H9 (cell line): ENCODE data around the gene ALG14. TPM values are rescaled to one million over a fixed set of nuclear protein-coding genes. Genes with fewer than 3 reads are reported as not detected.

Experiments
- DNase-seq: peaks from one replicate; pipeline ENCODE4 v3.0.0-alpha.2; 2017
- H2AFZ ChIP-seq: one replicate; pipeline ENCODE4 v1.6.1; 2013; ENCODE audit warnings: mild to moderate bottlenecking, low read length, control low read depth, moderate library complexity
- H2AK5ac ChIP-seq: 2 replicates; pipeline ENCODE4 v1.6.1; 2013; ENCODE audit warnings: low read length, control low read depth, mixed read lengths; ENCODE audit not compliant: insufficient read length
- H2BK120ac ChIP-seq: one replicate; pipeline ENCODE4 v1.6.1; 2013; ENCODE audit warnings: low read depth, mild to moderate bottlenecking, low read length, control low read depth, inconsistent platforms; ENCODE audit not compliant: poor library complexity, severe bottlenecking
- H2BK12ac ChIP-seq: 2 replicates; pipeline ENCODE4 v1.6.1; 2013; ENCODE audit warnings: low read length, control low read depth, mixed read lengths, low read depth; ENCODE audit not compliant: insufficient read length
- H2BK15ac ChIP-seq: 2 replicates; pipeline ENCODE4 v1.6.1; 2013; ENCODE audit warnings: low read depth, low read length, control low read depth
- H2BK20ac ChIP-seq: one replicate; pipeline ENCODE4 v1.6.1; 2013; ENCODE audit warnings: low read depth, mild to moderate bottlenecking, low read length, control low read depth, inconsistent platforms; ENCODE audit not compliant: poor library complexity, severe bottlenecking
- H2BK5ac ChIP-seq: 2 replicates; pipeline ENCODE4 v1.6.1; 2013; ENCODE audit warnings: low read length, control low read depth, mixed read lengths; ENCODE audit not compliant: insufficient read length
- H3K14ac ChIP-seq: 2 replicates; pipeline ENCODE4 v1.6.1; 2013; ENCODE audit warnings: low read length, control low read depth; ENCODE audit not compliant: insufficient read depth
- H3K18ac ChIP-seq: 2 replicates; pipeline ENCODE4 v1.6.1; 2013; ENCODE audit warnings: low read depth, mild to moderate bottlenecking, mixed read lengths, low read length, control low read depth; ENCODE audit not compliant: insufficient read length
- H3K23ac ChIP-seq: 2 replicates; pipeline ENCODE4 v1.6.1; 2013; ENCODE audit warnings: low read length, control low read depth, mixed read lengths, low read depth; ENCODE audit not compliant: insufficient read length
- H3K23me2 ChIP-seq: 2 replicates; pipeline ENCODE4 v1.6.1; 2013; ENCODE audit warnings: low read depth, mild to moderate bottlenecking, mixed read lengths, low read length, control low read depth; ENCODE audit not compliant: insufficient read length, poor library complexity, severe bottlenecking
- H3K27ac ChIP-seq: 2 replicates; pipeline ENCODE4 v1.5.1; 2013; ENCODE audit warnings: low read length, control low read depth, mixed read lengths, low read depth; ENCODE audit not compliant: insufficient read length
- H3K27me3 ChIP-seq: 2 replicates; pipeline ENCODE4 v1.6.1; 2013; ENCODE audit warnings: low read length, control low read depth, inconsistent platforms; ENCODE audit not compliant: insufficient read depth
- H3K4ac ChIP-seq: 2 replicates; pipeline ENCODE4 v1.6.1; 2013; ENCODE audit warnings: low read depth, mild to moderate bottlenecking, control low read depth, inconsistent platforms, low read length, moderate library complexity
- H3K4me1 ChIP-seq: 2 replicates; pipeline ENCODE4 v1.6.1; 2013; ENCODE audit warnings: low read length, control low read depth, inconsistent platforms; ENCODE audit not compliant: insufficient read depth
- H3K4me2 ChIP-seq: 2 replicates; pipeline ENCODE4 v1.6.1; 2013; ENCODE audit warnings: low read length, control low read depth, mixed read lengths; ENCODE audit not compliant: insufficient read length, insufficient read depth
- H3K56ac ChIP-seq: 2 replicates; pipeline ENCODE4 v1.6.1; 2013; ENCODE audit warnings: low read depth, mild to moderate bottlenecking, mixed read lengths, low read length, control low read depth; ENCODE audit not compliant: insufficient read length
- H3K79me1 ChIP-seq: 2 replicates; pipeline ENCODE4 v1.6.1; 2013; ENCODE audit warnings: low read depth, mild to moderate bottlenecking, moderate library complexity, low read length, control low read depth, inconsistent platforms; ENCODE audit not compliant: insufficient read depth, poor library complexity, severe bottlenecking
- H3K79me2 ChIP-seq: 2 replicates; pipeline ENCODE4 v1.6.1; 2013; ENCODE audit warnings: low read length, control low read depth, inconsistent platforms; ENCODE audit not compliant: insufficient read depth
- H3K9ac ChIP-seq: 2 replicates; pipeline ENCODE4 v1.6.1; 2013; ENCODE audit warnings: low read length, control low read depth, mixed read lengths; ENCODE audit not compliant: insufficient read length; ENCODE audit errors: extremely low read depth
- H3K9me3 ChIP-seq: one replicate; pipeline ENCODE4 v1.6.1; 2013; ENCODE audit warnings: low read depth, low read length, inconsistent platforms; ENCODE audit not compliant: control insufficient read depth
- H3T11ph ChIP-seq: one replicate; pipeline ENCODE4 v1.6.1; 2013; ENCODE audit warnings: mild to moderate bottlenecking, low read length, control low read depth, inconsistent platforms
- H4K20me1 ChIP-seq: one replicate; pipeline ENCODE4 v1.6.1; 2013; ENCODE audit not compliant: control insufficient read depth, insufficient read length, insufficient read depth
- H4K5ac ChIP-seq: 2 replicates; pipeline ENCODE4 v1.6.1; 2013; ENCODE audit warnings: low read depth, mild to moderate bottlenecking, mixed read lengths, low read length, control low read depth; ENCODE audit not compliant: insufficient read length
- H4K8ac ChIP-seq: replicated peaks from 2 replicates; pipeline ENCODE4 v1.6.1; 2013; ENCODE audit warnings: low read length, control low read depth, mixed read lengths, low read depth; ENCODE audit not compliant: insufficient read length
- H4K91ac ChIP-seq: 2 replicates; pipeline ENCODE4 v1.6.1; 2013; ENCODE audit warnings: low read depth, mild to moderate bottlenecking, moderate library complexity, mixed read lengths, low read length, control low read depth; ENCODE audit not compliant: insufficient read length
- H3K27ac Mint-ChIP-seq, 3 experiments: 2 replicates in 2 of 3; 3 replicates in 1 of 3; pipeline ENCODE4 v1.8.0; 2020 to 2021; ENCODE audit warnings: mixed read lengths in 3 of 3, mild to moderate bottlenecking in 1 of 3, moderate library complexity in 1 of 3
- H3K27me3 Mint-ChIP-seq: 2 replicates; pipeline ENCODE4 v1.8.0; 2021; ENCODE audit warnings: low read depth, mild to moderate bottlenecking, moderate library complexity, mixed read lengths
- H3K36me3 Mint-ChIP-seq, 3 experiments: 2 replicates in 2 of 3; 3 replicates in 1 of 3; pipeline ENCODE4 v1.8.0; 2020 to 2021; ENCODE audit warnings: low read depth in 3 of 3, mixed read lengths in 3 of 3; ENCODE audit not compliant: insufficient read depth in 1 of 3
- H3K4me1 Mint-ChIP-seq, 2 experiments: 2 replicates each; pipeline ENCODE4 v1.8.0; 2020; ENCODE audit warnings: mixed read lengths in 2 of 2
- H3K4me3 Mint-ChIP-seq, 2 experiments: 2 replicates in 1 of 2; 3 replicates in 1 of 2; pipeline ENCODE4 v1.8.0; 2020 to 2021; ENCODE audit warnings: mild to moderate bottlenecking in 2 of 2, mixed read lengths in 2 of 2, moderate library complexity in 1 of 2
- H3K9me3 Mint-ChIP-seq, 2 experiments: 2 replicates in 1 of 2; 3 replicates in 1 of 2; pipeline ENCODE4 v1.8.0; 2020; ENCODE audit warnings: mild to moderate bottlenecking in 2 of 2, mixed read lengths in 2 of 2, moderate library complexity in 1 of 2
- WGBS: extraction: QIAGEN DNeasy Blood & Tissue Kit; methylation state at CpG from one replicate; pipeline ENCODE4 v1.1.7; 2013; ENCODE audit warnings: missing lambda C conversion rate, low lambda C conversion rate, mixed read lengths; ENCODE audit not compliant: insufficient read length; ENCODE audit errors: extremely low coverage; 5-methylcytosine and 5-hydroxymethylcytosine counted together
- total RNA-seq: library from RNA; stranded (reverse); gene quantifications from 2 replicates; pipeline ENCODE4 v1.2.1, GENCODE V29; 2021
- TF ChIP-seq, protein P1 (sequence below): fragments of 200-600 bp; sonication (generic); conservative IDR thresholded peaks from 3 replicates; pipeline ENCODE4 v1.8.0; 2021; ENCODE audit warnings: antibody characterized with exemption, mild to moderate bottlenecking

ALG14 gene
- total RNA-seq, 1 experiment from 2014 or later: 2.5 TPM

DNA sequence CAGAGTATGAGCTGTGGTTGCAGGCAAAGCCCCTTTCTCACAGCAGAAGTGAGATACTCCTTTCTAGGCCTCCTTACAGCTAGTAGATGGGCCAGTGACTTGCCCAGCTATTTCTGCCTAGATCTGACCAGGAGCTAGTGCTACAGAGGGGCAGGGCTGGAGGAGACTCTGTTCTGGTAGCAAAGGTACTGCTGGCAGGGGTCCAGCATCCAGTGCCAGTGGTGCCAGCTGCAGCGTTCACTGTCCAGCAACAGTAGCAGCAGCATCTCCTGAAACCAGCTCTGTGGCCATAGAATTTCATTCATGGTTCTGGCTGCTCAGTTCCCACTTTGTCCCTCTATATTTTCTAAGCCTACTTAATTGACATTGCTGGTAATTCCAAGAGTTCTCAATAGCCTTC lies 83.4 kb downstream of the ALG14 start:
- Histone ChIP-seq H3K56ac (no peak overlapping the region), H3K9me3 (no peaks in the 10 kb centered on the region), H2AFZ (no peak overlapping the region), H3K9ac (no peak overlapping the region), H2BK20ac (no peak overlapping the region), H4K91ac (no peak overlapping the region), H3K79me2 (no peaks in the 10 kb centered on the region), H3K27me3 (no peaks in the 10 kb centered on the region), H3K23me2 (no peaks in the 10 kb centered on the region), H3K18ac (no peak overlapping the region), H3T11ph (no peak overlapping the region), H4K8ac (no peak overlapping the region), H2BK15ac (no peak overlapping the region), H3K23ac (no peak overlapping the region), H3K27ac (no peak overlapping the region), H2BK120ac (no peak overlapping the region), H2AK5ac (no peak overlapping the region), H3K4me1 (no peaks in the 10 kb centered on the region), H3K79me1 (no peaks in the 10 kb centered on the region), H2BK5ac (no peak overlapping the region), H3K4ac (no peak overlapping the region), H4K20me1 (no peaks in the 10 kb centered on the region), H4K5ac (no peak overlapping the region), H2BK12ac (no peak overlapping the region), H3K14ac (no peak overlapping the region; the same call in 1 of the 2 replicates), H3K4me2 (no peak overlapping the region)
- H3K4me3 Mint-ChIP-seq: no peak overlapping the region
- H3K27me3 Mint-ChIP-seq: no peaks in the 10 kb centered on the region
- H3K27ac Mint-ChIP-seq: no peak overlapping the region
- no CpG with 5 or more reads among the region's 1 CpG for WGBS
- DNase-seq: no peak
- no peaks in the 10 kb centered on the region for H3K36me3 Mint-ChIP-seq
- no peaks in the 10 kb centered on the region for H3K9me3 Mint-ChIP-seq
- TF ChIP-seq, protein P1, sequence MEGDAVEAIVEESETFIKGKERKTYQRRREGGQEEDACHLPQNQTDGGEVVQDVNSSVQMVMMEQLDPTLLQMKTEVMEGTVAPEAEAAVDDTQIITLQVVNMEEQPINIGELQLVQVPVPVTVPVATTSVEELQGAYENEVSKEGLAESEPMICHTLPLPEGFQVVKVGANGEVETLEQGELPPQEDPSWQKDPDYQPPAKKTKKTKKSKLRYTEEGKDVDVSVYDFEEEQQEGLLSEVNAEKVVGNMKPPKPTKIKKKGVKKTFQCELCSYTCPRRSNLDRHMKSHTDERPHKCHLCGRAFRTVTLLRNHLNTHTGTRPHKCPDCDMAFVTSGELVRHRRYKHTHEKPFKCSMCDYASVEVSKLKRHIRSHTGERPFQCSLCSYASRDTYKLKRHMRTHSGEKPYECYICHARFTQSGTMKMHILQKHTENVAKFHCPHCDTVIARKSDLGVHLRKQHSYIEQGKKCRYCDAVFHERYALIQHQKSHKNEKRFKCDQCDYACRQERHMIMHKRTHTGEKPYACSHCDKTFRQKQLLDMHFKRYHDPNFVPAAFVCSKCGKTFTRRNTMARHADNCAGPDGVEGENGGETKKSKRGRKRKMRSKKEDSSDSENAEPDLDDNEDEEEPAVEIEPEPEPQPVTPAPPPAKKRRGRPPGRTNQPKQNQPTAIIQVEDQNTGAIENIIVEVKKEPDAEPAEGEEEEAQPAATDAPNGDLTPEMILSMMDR: no peak
- H3K4me1 Mint-ChIP-seq: no peaks in the 10 kb centered on the region
